Skeletal muscle satellite cell (primary cell): ENCODE measurements around the gene ADCY10.
"Not testable (repeated sequence)": the region's sequence is repeated elsewhere in the genome, so short reads cannot be mapped to it uniquely, and the experiment has no call there.

Experiments used
- H3K27me3 ChIP-seq: 2 replicates; pipeline ENCODE4 v1.7.0; 2013; ENCODE audit warnings: low read length; ENCODE audit not compliant: control insufficient read depth, insufficient read depth
- H3K36me3 ChIP-seq: 2 replicates; pipeline ENCODE4 v1.7.0; 2013; ENCODE audit warnings: mild to moderate bottlenecking, control low read depth, low read length; ENCODE audit not compliant: insufficient read depth
- H3K4me1 ChIP-seq: 2 replicates; pipeline ENCODE4 v1.7.0; 2013; ENCODE audit warnings: low read length; ENCODE audit not compliant: control insufficient read depth, insufficient read depth
- H3K4me2 ChIP-seq: 2 replicates; pipeline ENCODE4 v1.7.0; 2013; ENCODE audit warnings: mild to moderate bottlenecking, low read length
- H3K4me3 ChIP-seq: 2 replicates; pipeline ENCODE4 v1.7.0; 2013; ENCODE audit warnings: low read length
- H3K9ac ChIP-seq: 2 replicates; pipeline ENCODE4 v1.7.0; 2013; ENCODE audit warnings: mild to moderate bottlenecking, low read depth, low read length, moderate library complexity
- H3K9me3 ChIP-seq: replicated peaks from 2 replicates; pipeline ENCODE4 v1.7.0; 2013; ENCODE audit warnings: mild to moderate bottlenecking, control low read depth, low read length

Gene ADCY10

DNA sequence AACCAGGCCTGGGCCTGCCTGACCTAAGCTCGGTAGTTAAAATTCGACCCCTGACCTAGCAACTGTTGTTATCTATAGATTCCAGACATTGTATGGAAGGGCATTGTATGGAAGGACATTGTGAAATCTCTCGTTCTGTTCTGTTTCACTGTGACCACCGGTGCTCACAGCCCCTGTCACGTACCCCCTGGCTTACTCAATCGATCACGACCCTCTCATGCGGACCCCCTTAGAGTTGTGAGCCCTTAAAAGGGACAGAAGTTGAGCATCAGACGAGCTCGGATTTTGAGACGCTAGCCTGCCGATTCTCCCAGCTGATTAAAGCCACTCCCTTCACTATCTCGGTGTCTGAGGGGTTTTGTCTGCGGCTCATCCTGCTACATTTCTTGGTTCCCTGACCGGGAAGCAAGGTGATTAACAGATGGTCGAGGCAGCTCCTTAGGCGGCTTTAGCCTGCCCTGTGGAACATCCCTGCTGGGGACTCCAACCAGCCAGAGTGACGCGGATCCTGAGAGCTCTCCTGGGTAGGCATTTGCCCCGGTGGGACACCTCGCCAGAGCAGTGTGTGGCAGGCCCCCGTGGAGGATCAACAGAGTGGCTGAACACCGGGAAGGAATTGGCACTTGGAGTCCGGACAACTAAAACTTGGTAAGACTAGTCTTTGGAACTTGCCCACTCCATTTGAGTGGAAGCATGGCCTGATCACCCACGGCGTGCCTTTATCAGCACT is 50.6 kb downstream of the ADCY10 start:
- peaks cover 18% of the 10 kb centered on the region for H3K4me1 ChIP-seq
- not testable (repeated sequence) for H3K9ac ChIP-seq, H3K4me2 ChIP-seq, H3K27me3 ChIP-seq, H3K36me3 ChIP-seq, H3K4me3 ChIP-seq, H3K9me3 ChIP-seq

DNA sequence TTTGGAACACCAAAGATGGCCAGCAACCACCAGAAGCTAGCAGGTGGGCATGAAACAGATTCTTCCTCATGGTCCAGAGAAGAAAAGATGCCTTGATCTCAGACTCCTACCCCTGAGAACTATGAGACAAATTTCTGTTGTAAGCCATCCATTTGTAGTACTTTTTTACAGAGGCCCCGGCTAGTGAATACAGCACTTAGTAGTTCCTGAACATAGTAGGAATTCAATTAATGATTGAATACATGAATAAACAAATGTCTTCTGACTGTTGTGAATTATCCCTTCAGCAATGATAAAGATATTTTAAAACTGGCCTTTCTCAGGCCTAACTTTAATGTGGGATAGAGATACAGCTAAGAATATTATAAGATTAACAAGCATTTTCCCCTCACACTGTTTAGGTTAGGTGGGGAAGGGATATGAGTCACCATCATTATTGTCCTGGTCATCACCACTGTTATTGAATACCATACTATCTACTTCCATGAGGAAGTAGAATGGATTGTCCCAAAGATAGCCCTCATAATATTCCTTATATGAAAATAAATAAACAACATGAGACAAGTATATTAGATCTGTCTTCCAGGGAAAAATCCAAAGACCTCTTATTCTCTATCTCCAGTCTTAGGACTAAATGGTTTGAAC is 51.4 kb downstream of the ADCY10 start:
- H3K36me3 ChIP-seq: no peaks in the 10 kb centered on the region

GRCh38 chr1:167861664-167862381 is 52.1 kb downstream of the ADCY10 start:
- H3K36me3 ChIP-seq: no peaks in the 10 kb centered on the region
- no peak overlapping the region for H3K4me3 ChIP-seq
- H3K4me2 ChIP-seq: no peak overlapping the region
- no peaks in the 10 kb centered on the region for H3K27me3 ChIP-seq
- H3K4me1 ChIP-seq: peaks cover 18% of the 10 kb centered on the region
- peaks cover 3% of the 10 kb centered on the region for H3K9me3 ChIP-seq
- no peak overlapping the region for H3K9ac ChIP-seq

More for the DNA sequence above, 51.4 kb downstream of the ADCY10 start:
- Histone ChIP-seq H3K4me3 (no peak overlapping the region), H3K9ac (no peak overlapping the region), H3K4me2 (peak overlapping the region; percentile 6), H3K27me3 (no peaks in the 10 kb centered on the region), H3K4me1 (peaks cover 18% of the 10 kb centered on the region), H3K9me3 (peaks cover 3% of the 10 kb centered on the region)

DNA sequence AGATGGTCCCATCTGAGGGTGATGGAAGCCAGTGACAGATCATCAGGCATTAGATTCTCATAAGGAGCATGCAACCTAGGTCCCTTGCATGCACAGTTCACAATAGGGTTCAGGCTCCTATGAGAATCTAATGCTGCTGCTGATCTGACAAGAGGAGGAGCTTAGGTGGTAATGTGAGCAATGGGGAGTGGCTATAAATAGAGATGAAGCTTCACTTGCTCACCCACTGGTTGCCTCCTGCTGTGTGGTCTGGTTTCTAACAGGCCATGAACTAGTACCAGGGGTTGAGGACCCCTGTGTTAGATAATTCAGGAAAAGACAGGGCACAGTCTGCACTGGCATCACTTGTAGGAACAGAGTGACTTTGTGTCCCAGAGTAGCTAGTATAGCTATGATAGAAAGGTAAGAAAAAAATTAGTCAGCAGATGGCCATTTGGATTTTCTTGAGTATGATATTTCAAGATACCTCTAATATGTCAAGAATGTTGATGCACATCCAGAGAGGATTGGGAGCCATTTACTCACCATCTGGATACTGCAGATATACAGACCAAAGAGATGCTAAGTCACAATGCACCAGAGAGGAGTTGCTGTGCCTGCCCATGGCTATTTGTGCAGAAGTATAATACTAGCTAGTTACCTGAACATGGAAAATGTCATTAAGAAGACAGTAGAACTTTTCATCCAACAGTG is 53.6 kb downstream of the ADCY10 start:
- H3K9ac ChIP-seq: no peak overlapping the region
- H3K4me2 ChIP-seq: no peak overlapping the region
- no peak overlapping the region for H3K4me3 ChIP-seq
- peaks cover 3% of the 10 kb centered on the region for H3K9me3 ChIP-seq
- H3K27me3 ChIP-seq: no peaks in the 10 kb centered on the region
- peaks cover 18% of the 10 kb centered on the region for H3K4me1 ChIP-seq
- no peaks in the 10 kb centered on the region for H3K36me3 ChIP-seq

GRCh38 chr1:167856711-167857418 is 57.1 kb downstream of the ADCY10 start:
- H3K9ac ChIP-seq: no peak overlapping the region
- H3K27me3 ChIP-seq: no peaks in the 10 kb centered on the region
- H3K36me3 ChIP-seq: no peaks in the 10 kb centered on the region
- no peak overlapping the region for H3K4me2 ChIP-seq
- H3K4me1 ChIP-seq: peaks cover 8% of the 10 kb centered on the region
- peaks cover 3% of the 10 kb centered on the region for H3K9me3 ChIP-seq
- no peak overlapping the region for H3K4me3 ChIP-seq

GRCh38 chr1:167854184-167854583 is 59.8 kb downstream of the ADCY10 start:
- Histone ChIP-seq H3K9me3 (no peaks in the 10 kb centered on the region), H3K36me3 (no peaks in the 10 kb centered on the region), H3K4me1 (no peaks in the 10 kb centered on the region), H3K9ac (no peak overlapping the region), H3K4me2 (no peak overlapping the region), H3K27me3 (no peaks in the 10 kb centered on the region), H3K4me3 (no peak overlapping the region)

GRCh38 chr1:167849666-167850065 is 64.3 kb downstream of the ADCY10 start:
- H3K9me3 ChIP-seq: no peaks in the 10 kb centered on the region
- H3K4me3 ChIP-seq: no peak overlapping the region

DNA sequence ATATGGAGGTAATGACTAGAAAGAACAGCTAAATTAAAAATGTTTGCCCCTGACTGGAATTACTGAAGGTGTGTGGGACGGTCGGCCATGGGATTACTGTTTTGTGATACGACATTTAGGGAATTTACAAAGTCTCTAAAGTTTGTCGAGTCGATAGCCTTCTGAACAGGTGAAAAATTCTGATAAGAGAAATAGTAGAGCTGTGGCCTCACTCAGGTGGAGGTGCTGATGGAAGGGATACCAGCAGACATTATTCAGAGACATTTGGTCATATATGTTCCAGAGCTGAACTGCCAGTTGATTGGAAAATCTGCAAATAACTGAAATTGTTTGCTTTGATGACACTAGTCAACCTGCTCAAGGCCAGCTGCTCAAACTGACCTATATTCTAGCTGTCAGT is 71.1 kb downstream of the ADCY10 start:
- no peaks in the 10 kb centered on the region for H3K4me1 ChIP-seq
- H3K4me3 ChIP-seq: no peak overlapping the region
- no peaks in the 10 kb centered on the region for H3K27me3 ChIP-seq
- H3K4me2 ChIP-seq: no peak overlapping the region
- no peaks in the 10 kb centered on the region for H3K36me3 ChIP-seq
- H3K9ac ChIP-seq: no peak overlapping the region
- no peaks in the 10 kb centered on the region for H3K9me3 ChIP-seq

More at GRCh38 chr1:167849666-167850065, 64.3 kb downstream of the ADCY10 start:
- no peaks in the 10 kb centered on the region for H3K4me1 ChIP-seq
- no peaks in the 10 kb centered on the region for H3K27me3 ChIP-seq
- no peaks in the 10 kb centered on the region for H3K36me3 ChIP-seq
- no peak overlapping the region for H3K4me2 ChIP-seq
- H3K9ac ChIP-seq: no peak overlapping the region

- no peaks in the 10 kb centered on the region for H3K9me3 ChIP-seq
- no peaks in the 10 kb centered on the region for H3K27me3 ChIP-seq
- H3K4me1 ChIP-seq: no peaks in the 10 kb centered on the region
- no peaks in the 10 kb centered on the region for H3K36me3 ChIP-seq
- H3K9ac ChIP-seq: no peak overlapping the region
- no peak overlapping the region for H3K4me3 ChIP-seq
- H3K4me2 ChIP-seq: no peak overlapping the region
Observed at GRCh38 chr1:167841530-167841929, 72.4 kb downstream of the ADCY10 start.

- Histone ChIP-seq H3K4me1 (no peaks in the 10 kb centered on the region), H3K9me3 (no peaks in the 10 kb centered on the region), H3K36me3 (no peaks in the 10 kb centered on the region), H3K27me3 (no peaks in the 10 kb centered on the region), H3K4me3 (no peak overlapping the region), H3K4me2 (no peak overlapping the region), H3K9ac (no peak overlapping the region)
Observed at GRCh38 chr1:167839009-167839408, 74.9 kb downstream of the ADCY10 start.

- Histone ChIP-seq H3K4me1 (no peaks in the 10 kb centered on the region), H3K4me3 (no peak overlapping the region), H3K27me3 (no peaks in the 10 kb centered on the region), H3K36me3 (no peaks in the 10 kb centered on the region), H3K9me3 (no peaks in the 10 kb centered on the region), H3K9ac (no peak overlapping the region), H3K4me2 (no peak overlapping the region)
Observed at GRCh38 chr1:167837326-167837725, 76.6 kb downstream of the ADCY10 start.
